A549 (cell line): ENCODE results near the gene ZNF319. TPM values are rescaled to one million over a fixed set of nuclear protein-coding genes. Genes with fewer than 3 reads are reported as not detected.

ENCODE experiments used
- ATAC-seq, 2 experiments: fragments of 200-7000 bp in 1 of 2; fragments of >200 bp in 1 of 2; cut with Nextera tagmentation in 1 of 2; cut with Tn5 transposase in 1 of 2; 3 replicates each; pipeline versions ENCODE4 v1.8.0 to v1.9.1; 2018 to 2020; ENCODE audit warnings: mild to moderate bottlenecking in 1 of 2, moderate library complexity in 1 of 2
- CTCF ChIA-PET: fragments of 300-600 bp; sonication (Branson Sonifier 250); formaldehyde crosslinking; extraction: SDS; loops from one replicate; lab custom pipeline; 2021; ENCODE audit warnings: antibody characterized with exemption, inconsistent platforms; lab: Yijun Ruan, JAX
- POLR2A ChIA-PET: fragments of 350-600 bp; formaldehyde crosslinking; extraction: SDS; loops from one replicate; lab custom pipeline; 2021; ENCODE audit warnings: antibody characterized with exemption, inconsistent platforms; lab: Yijun Ruan, JAX
- DNase-seq, 2 experiments: peaks; one replicate each; pipeline versions ENCODE4 v3.0.0 to v3.0.0-alpha.2; 2011 to 2016; ENCODE audit warnings: low read depth in 1 of 2, low spot score in 1 of 2
- FAIRE-seq: peaks from 2 replicates; lab custom pipeline; 2011; peaks lifted over from hg19 to GRCh38; lab: Jason Lieb, UNC
- H3K27ac ChIP-seq, 2 experiments: fragments of >200 bp; sonication (Bioruptor Twin); formaldehyde crosslinking; 3 replicates each; pipeline ENCODE4 v1.5.1; 2016 to 2017
- H3K4me1 ChIP-seq: fragments of >200 bp; sonication (Bioruptor Twin); formaldehyde crosslinking; 3 replicates; pipeline ENCODE4 v1.6.1; 2016
- H3K4me2 ChIP-seq: fragments of >200 bp; sonication (Bioruptor Twin); formaldehyde crosslinking; 3 replicates; pipeline ENCODE4 v1.6.1; 2016
- H3K4me3 ChIP-seq: fragments of >200 bp; sonication (Bioruptor Twin); formaldehyde crosslinking; 3 replicates; pipeline ENCODE4 v1.5.1; 2016
- H3K9me3 ChIP-seq: fragments of >200 bp; sonication (Bioruptor Twin); formaldehyde crosslinking; 3 replicates; pipeline ENCODE4 v1.6.1; 2016
- CBX8 ChIP-seq: fragments of 200-600 bp; sonication (generic); IDR thresholded peaks from 2 replicates; pipeline ENCODE4 v1.6.1; 2016
- CHD4 ChIP-seq: fragments of 200-600 bp; sonication (generic); IDR thresholded peaks from 2 replicates; pipeline ENCODE4 v1.6.1; 2016; ENCODE audit warnings: antibody characterized with exemption, mild to moderate bottlenecking, borderline replicate concordance
- EHF ChIP-seq: fragments of 250-450 bp; sonication (Bioruptor Pico); IDR thresholded peaks from 2 replicates; pipeline ENCODE4 v1.5.0; 2020; ENCODE audit warnings: mild to moderate bottlenecking
- EHMT2 ChIP-seq: fragments of 200-600 bp; sonication (generic); IDR thresholded peaks from 2 replicates; pipeline ENCODE4 v1.6.1; 2016; ENCODE audit warnings: antibody characterized with exemption, low read depth, mild to moderate bottlenecking, moderate library complexity
- ESRRA ChIP-seq: fragments of 150-350 bp; IDR thresholded peaks from 2 replicates; pipeline ENCODE4 v1.6.1; 2014; ENCODE audit warnings: mild to moderate bottlenecking, low read length, borderline replicate concordance
- FOSB ChIP-seq: fragments of 250-450 bp; sonication (Bioruptor Pico); IDR thresholded peaks from 2 replicates; pipeline ENCODE4 v1.5.0; 2020; ENCODE audit warnings: mild to moderate bottlenecking, moderate library complexity
- GATA3 ChIP-seq: IDR thresholded peaks from 2 replicates; pipeline ENCODE4 v1.6.1; 2012; ENCODE audit warnings: borderline replicate concordance
- HDAC2 ChIP-seq: fragments of 200-600 bp; sonication (generic); IDR thresholded peaks from 2 replicates; pipeline ENCODE4 v1.6.1; 2016
- HEYL ChIP-seq: fragments of 250-450 bp; sonication (Bioruptor Pico); IDR thresholded peaks from 2 replicates; pipeline ENCODE4 v1.8.0; 2021; ENCODE audit warnings: mild to moderate bottlenecking, moderate library complexity
- HOXA7 ChIP-seq: fragments of 250-450 bp; sonication (Bioruptor Pico); IDR thresholded peaks from 2 replicates; pipeline ENCODE4 v1.5.0; 2020; ENCODE audit warnings: mild to moderate bottlenecking, moderate library complexity
- HOXB13 ChIP-seq: fragments of 250-450 bp; sonication (Bioruptor Pico); IDR thresholded peaks from 2 replicates; pipeline ENCODE4 v1.5.0; 2020; ENCODE audit warnings: low read depth, mild to moderate bottlenecking, moderate library complexity
- JUNB ChIP-seq: fragments of >200 bp; sonication (Bioruptor Twin); formaldehyde crosslinking; IDR thresholded peaks from 2 replicates; pipeline ENCODE4 v1.6.1; 2016
- MAZ ChIP-seq: fragments of 150-350 bp; IDR thresholded peaks from 2 replicates; pipeline ENCODE4 v1.6.1; 2014; ENCODE audit warnings: antibody characterized with exemption, low read depth, low read length, borderline replicate concordance
- NFE2L2 ChIP-seq: fragments of 150-350 bp; conservative IDR thresholded peaks from 2 replicates; pipeline ENCODE4 v1.6.1; 2014; ENCODE audit warnings: low read length
- POLR2AphosphoS2 ChIP-seq: conservative IDR thresholded peaks from 2 replicates; pipeline ENCODE4 v1.6.1; 2012; ENCODE audit warnings: low read length, improper control_type of control experiment, inconsistent platforms
- RFX5 ChIP-seq: fragments of 450-650 bp; IDR thresholded peaks from 2 replicates; pipeline ENCODE4 v1.7.1; 2014; ENCODE audit warnings: antibody characterized with exemption, mild to moderate bottlenecking, moderate library complexity
- TP53 ChIP-seq: fragments of 250-450 bp; sonication (Bioruptor Pico); IDR thresholded peaks from 2 replicates; pipeline ENCODE4 v1.5.0; 2021; ENCODE audit warnings: mild to moderate bottlenecking, moderate library complexity
- ZSCAN20 ChIP-seq: fragments of 250-450 bp; sonication (Bioruptor Pico); IDR thresholded peaks from 2 replicates; pipeline ENCODE4 v1.8.0; 2022; ENCODE audit warnings: mild to moderate bottlenecking, moderate library complexity
- WGBS: methylation state at CpG from one replicate; pipeline ENCODE4 v1.1.6; 2017; ENCODE audit errors: missing lambda C conversion rate; 5-methylcytosine and 5-hydroxymethylcytosine counted together
- polyA plus RNA-seq, 4 experiments: library from polyadenylated mRNA; depleted of rRNA in 3 of 4; stranded (reverse); fragments of >200 nt; fragmentation: RNase III in 1 of 4; extraction: RNeasy Plus Mini Kit Qiagen cat#74134 plus additional on column Dnase treatment in 1 of 4; gene quantifications; 2 replicates in 3 of 4; 3 replicates in 1 of 4; pipeline ENCODE4 v1.2.3, GENCODE V29; 2011 to 2017
- TF ChIP-seq, protein P1 (sequence below): fragments of >200 bp; sonication (Bioruptor Twin); formaldehyde crosslinking; IDR thresholded peaks from 3 replicates; pipeline ENCODE4 v1.5.1; 2016
- TF ChIP-seq, protein P2 (sequence below): fragments of 250-450 bp; sonication (Bioruptor Pico); IDR thresholded peaks from 2 replicates; pipeline ENCODE4 v1.5.0; 2020; ENCODE audit warnings: low read depth, mild to moderate bottlenecking, moderate library complexity
- TF ChIP-seq, protein P3 (sequence below): fragments of >200 bp; sonication (Bioruptor Twin); formaldehyde crosslinking; IDR thresholded peaks from 2 replicates; pipeline ENCODE4 v1.6.1; 2016
- TF ChIP-seq, protein P4 (sequence below): fragments of 450-650 bp; IDR thresholded peaks from 2 replicates; pipeline ENCODE4 v1.6.1; 2014; ENCODE audit warnings: antibody characterized with exemption
- TF ChIP-seq, protein P5 (sequence below): fragments of 150-350 bp; IDR thresholded peaks from 2 replicates; pipeline ENCODE4 v1.6.1; 2014; ENCODE audit warnings: low read depth, mild to moderate bottlenecking, low read length
- TF ChIP-seq, protein P6 (sequence below): fragments of 200-600 bp; sonication (generic); IDR thresholded peaks from 2 replicates; pipeline ENCODE4 v1.6.1; 2016; ENCODE audit warnings: antibody characterized with exemption, mild to moderate bottlenecking, moderate library complexity
- TF ChIP-seq, protein P7 (sequence below): fragments of 250-450 bp; sonication (Bioruptor Pico); IDR thresholded peaks from 2 replicates; pipeline ENCODE4 v1.5.0; 2021; ENCODE audit warnings: mild to moderate bottlenecking, moderate library complexity, borderline replicate concordance
- TF ChIP-seq, protein P8 (sequence below): fragments of >200 bp; sonication (Bioruptor Twin); formaldehyde crosslinking; IDR thresholded peaks from 3 replicates; pipeline ENCODE4 v1.6.1; 2016

ZNF319 gene
- polyA plus RNA-seq, 2 of the 4 experiments (the other 2 are of a cell fraction), result 10.8 to 11.3 TPM

DNA sequence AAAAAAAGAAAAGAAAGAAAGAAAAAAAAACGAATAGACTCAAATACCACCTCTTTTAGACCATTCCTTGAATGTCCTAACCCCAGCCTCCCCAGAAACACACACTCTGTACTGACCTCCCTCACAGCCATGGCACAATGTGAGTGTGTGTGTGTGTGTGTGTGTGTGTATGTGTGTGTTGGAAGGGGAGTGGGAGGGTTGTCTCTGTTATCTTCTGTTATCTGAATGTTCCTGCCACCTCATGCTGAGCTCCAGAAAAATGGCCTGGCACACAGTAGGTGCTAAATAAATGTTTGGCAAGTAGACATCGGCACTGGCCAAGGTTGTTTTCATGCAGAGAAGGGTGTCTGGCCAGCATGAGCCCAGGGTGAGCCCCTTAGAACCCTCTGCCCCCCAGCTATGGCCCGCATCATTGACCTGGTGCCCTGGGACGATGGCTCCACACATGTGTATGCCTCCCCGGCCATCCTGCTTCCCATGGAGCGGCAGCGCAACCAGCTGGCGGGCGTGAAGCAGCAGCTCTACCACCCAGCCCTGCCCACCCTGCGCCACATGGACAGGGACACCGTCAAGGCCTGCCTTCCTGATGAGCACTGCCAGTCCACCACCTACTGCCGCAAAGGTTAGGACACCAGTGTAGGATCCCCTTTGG is 22.9 kb downstream of the ZNF319 start (continued):
- TF ChIP-seq, protein P1, sequence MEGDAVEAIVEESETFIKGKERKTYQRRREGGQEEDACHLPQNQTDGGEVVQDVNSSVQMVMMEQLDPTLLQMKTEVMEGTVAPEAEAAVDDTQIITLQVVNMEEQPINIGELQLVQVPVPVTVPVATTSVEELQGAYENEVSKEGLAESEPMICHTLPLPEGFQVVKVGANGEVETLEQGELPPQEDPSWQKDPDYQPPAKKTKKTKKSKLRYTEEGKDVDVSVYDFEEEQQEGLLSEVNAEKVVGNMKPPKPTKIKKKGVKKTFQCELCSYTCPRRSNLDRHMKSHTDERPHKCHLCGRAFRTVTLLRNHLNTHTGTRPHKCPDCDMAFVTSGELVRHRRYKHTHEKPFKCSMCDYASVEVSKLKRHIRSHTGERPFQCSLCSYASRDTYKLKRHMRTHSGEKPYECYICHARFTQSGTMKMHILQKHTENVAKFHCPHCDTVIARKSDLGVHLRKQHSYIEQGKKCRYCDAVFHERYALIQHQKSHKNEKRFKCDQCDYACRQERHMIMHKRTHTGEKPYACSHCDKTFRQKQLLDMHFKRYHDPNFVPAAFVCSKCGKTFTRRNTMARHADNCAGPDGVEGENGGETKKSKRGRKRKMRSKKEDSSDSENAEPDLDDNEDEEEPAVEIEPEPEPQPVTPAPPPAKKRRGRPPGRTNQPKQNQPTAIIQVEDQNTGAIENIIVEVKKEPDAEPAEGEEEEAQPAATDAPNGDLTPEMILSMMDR, result peak; percentile 17; the same call in 1 of the 3 replicates
- no peak for TF ChIP-seq ZSCAN20 (CRISPR knock-in tag)
- TF ChIP-seq, protein P2, sequence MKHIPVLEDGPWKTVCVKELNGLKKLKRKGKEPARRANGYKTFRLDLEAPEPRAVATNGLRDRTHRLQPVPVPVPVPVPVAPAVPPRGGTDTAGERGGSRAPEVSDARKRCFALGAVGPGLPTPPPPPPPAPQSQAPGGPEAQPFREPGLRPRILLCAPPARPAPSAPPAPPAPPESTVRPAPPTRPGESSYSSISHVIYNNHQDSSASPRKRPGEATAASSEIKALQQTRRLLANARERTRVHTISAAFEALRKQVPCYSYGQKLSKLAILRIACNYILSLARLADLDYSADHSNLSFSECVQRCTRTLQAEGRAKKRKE (CRISPR knock-in tag), result no peak
- no peak for TF ChIP-seq FOSB (CRISPR knock-in tag)
- no peak for TF ChIP-seq NFE2L2
- no peak for TF ChIP-seq MAZ
- TF ChIP-seq POLR2AphosphoS2, result no peak
- no peak for TF ChIP-seq HEYL (CRISPR knock-in tag)
- no peak for TF ChIP-seq EHMT2

DNA sequence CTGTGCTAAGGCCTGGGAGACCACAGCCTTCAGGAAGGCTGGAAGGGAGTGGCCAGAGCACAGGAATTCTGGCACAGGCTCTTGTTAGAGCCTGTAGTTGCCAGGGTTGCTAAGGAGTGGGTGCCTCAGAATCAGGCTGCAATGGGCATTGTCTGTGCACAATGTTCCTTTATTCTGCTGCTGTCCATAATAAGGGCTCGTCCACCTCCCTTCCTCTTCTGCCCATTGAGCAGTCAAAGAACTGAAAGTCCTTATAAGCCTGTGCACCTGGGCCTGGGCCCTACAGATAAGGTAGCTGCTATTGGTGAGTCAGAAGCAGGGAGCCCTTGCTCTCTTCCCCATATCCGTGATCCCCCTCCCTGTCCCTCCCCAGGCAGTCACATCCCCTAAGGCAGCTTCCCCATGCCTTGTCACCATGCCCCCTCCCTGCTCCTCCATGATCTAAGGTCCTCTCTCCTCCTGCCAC is 24.1 kb downstream of the ZNF319 start:
- no peak overlapping the region for H3K4me2 ChIP-seq
- no peak for DNase-seq
- H3K4me1 ChIP-seq, result 0 out of 3 replicates have a peak, but pooled peaks cover 3% of the 10 kb centered on the region
- TF ChIP-seq CBX8 (no peak), HOXB13 (CRISPR knock-in tag) (no peak), HDAC2 (no peak), EHF (no peak), GATA3 (no peak), JUNB (no peak), EHMT2 (no peak), TP53 (CRISPR knock-in tag) (no peak), ESRRA (no peak), CHD4 (no peak), RFX5 (no peak), NFE2L2 (no peak), HOXA7 (CRISPR knock-in tag) (no peak)
- TF ChIP-seq, protein P3, sequence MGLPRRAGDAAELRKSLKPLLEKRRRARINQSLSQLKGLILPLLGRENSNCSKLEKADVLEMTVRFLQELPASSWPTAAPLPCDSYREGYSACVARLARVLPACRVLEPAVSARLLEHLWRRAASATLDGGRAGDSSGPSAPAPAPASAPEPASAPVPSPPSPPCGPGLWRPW, result no peak
- TF ChIP-seq, protein P4, sequence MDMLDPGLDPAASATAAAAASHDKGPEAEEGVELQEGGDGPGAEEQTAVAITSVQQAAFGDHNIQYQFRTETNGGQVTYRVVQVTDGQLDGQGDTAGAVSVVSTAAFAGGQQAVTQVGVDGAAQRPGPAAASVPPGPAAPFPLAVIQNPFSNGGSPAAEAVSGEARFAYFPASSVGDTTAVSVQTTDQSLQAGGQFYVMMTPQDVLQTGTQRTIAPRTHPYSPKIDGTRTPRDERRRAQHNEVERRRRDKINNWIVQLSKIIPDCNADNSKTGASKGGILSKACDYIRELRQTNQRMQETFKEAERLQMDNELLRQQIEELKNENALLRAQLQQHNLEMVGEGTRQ, result no peak
- TF ChIP-seq, protein P5, sequence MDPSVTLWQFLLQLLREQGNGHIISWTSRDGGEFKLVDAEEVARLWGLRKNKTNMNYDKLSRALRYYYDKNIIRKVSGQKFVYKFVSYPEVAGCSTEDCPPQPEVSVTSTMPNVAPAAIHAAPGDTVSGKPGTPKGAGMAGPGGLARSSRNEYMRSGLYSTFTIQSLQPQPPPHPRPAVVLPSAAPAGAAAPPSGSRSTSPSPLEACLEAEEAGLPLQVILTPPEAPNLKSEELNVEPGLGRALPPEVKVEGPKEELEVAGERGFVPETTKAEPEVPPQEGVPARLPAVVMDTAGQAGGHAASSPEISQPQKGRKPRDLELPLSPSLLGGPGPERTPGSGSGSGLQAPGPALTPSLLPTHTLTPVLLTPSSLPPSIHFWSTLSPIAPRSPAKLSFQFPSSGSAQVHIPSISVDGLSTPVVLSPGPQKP, result no peak
- TF ChIP-seq, protein P6, sequence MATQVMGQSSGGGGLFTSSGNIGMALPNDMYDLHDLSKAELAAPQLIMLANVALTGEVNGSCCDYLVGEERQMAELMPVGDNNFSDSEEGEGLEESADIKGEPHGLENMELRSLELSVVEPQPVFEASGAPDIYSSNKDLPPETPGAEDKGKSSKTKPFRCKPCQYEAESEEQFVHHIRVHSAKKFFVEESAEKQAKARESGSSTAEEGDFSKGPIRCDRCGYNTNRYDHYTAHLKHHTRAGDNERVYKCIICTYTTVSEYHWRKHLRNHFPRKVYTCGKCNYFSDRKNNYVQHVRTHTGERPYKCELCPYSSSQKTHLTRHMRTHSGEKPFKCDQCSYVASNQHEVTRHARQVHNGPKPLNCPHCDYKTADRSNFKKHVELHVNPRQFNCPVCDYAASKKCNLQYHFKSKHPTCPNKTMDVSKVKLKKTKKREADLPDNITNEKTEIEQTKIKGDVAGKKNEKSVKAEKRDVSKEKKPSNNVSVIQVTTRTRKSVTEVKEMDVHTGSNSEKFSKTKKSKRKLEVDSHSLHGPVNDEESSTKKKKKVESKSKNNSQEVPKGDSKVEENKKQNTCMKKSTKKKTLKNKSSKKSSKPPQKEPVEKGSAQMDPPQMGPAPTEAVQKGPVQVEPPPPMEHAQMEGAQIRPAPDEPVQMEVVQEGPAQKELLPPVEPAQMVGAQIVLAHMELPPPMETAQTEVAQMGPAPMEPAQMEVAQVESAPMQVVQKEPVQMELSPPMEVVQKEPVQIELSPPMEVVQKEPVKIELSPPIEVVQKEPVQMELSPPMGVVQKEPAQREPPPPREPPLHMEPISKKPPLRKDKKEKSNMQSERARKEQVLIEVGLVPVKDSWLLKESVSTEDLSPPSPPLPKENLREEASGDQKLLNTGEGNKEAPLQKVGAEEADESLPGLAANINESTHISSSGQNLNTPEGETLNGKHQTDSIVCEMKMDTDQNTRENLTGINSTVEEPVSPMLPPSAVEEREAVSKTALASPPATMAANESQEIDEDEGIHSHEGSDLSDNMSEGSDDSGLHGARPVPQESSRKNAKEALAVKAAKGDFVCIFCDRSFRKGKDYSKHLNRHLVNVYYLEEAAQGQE, result no peak
- TF ChIP-seq, protein P7, sequence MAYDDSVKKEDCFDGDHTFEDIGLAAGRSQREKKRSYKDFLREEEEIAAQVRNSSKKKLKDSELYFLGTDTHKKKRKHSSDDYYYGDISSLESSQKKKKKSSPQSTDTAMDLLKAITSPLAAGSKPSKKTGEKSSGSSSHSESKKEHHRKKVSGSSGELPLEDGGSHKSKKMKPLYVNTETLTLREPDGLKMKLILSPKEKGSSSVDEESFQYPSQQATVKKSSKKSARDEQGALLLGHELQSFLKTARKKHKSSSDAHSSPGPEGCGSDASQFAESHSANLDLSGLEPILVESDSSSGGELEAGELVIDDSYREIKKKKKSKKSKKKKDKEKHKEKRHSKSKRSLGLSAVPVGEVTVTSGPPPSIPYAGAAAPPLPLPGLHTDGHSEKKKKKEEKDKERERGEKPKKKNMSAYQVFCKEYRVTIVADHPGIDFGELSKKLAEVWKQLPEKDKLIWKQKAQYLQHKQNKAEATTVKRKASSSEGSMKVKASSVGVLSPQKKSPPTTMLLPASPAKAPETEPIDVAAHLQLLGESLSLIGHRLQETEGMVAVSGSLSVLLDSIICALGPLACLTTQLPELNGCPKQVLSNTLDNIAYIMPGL (CRISPR knock-in tag), result no peak
- TF ChIP-seq, protein P8, sequence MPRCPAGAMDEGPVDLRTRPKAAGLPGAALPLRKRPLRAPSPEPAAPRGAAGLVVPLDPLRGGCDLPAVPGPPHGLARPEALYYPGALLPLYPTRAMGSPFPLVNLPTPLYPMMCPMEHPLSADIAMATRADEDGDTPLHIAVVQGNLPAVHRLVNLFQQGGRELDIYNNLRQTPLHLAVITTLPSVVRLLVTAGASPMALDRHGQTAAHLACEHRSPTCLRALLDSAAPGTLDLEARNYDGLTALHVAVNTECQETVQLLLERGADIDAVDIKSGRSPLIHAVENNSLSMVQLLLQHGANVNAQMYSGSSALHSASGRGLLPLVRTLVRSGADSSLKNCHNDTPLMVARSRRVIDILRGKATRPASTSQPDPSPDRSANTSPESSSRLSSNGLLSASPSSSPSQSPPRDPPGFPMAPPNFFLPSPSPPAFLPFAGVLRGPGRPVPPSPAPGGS, result no peak
- 74% methylated on average over 2 of the region's 2 CpGs for WGBS
- H3K9me3 ChIP-seq, result no peaks in the 10 kb centered on the region
- ATAC-seq, result peak; percentile 28 to 57; a peak in 3 of 6 replicates
- H3K27ac ChIP-seq, result peak overlapping the region in 1 of 2 experiments; percentile 23; a peak in 3 of 6 replicates
- FAIRE-seq, result no peak
- CTCF ChIA-PET, result interaction anchor here (1.0 to 5.8 kb wide), 4 partner anchors 8 to 77 kb away, joined by 3 to 31 read pairs (median 4); no protein-coding TSS in a partner anchor
- POLR2A ChIA-PET, result no interaction called here
- H3K4me3 ChIP-seq, result no peak overlapping the region
